NCI-H2196 treated with DMSO at 0.1 percent for 48 hours (cell line): Measurements from ENCODE around the gene GINS2.

ENCODE experiments used
- DNase-seq: peaks from one replicate; lab custom pipeline; 2025; ENCODE audit not compliant: unreplicated experiment; lab: John Stamatoyannopoulos, UW

The GINS2 gene

GRCh38 chr16:85628265-85628556, 60.5 kb downstream of the GINS2 start:
- DNase-seq, result no peak

- no peak for DNase-seq
Observed at GRCh38 chr16:85627526-85628264, 61.1 kb downstream of the GINS2 start.

GRCh38 chr16:85627089-85627488, 61.7 kb downstream of the GINS2 start:
- no peak for DNase-seq
